GM19395 (cell line): ENCODE data around the gene STK32C.

ENCODE experiments used
- ATAC-seq: cut with Tn5 transposase; IDR thresholded peaks from one replicate; pipeline ENCODE4 v1.9.1; 2021; ENCODE audit warnings: mild to moderate bottlenecking, moderate library complexity; ENCODE audit not compliant: unreplicated experiment

The STK32C gene

DNA sequence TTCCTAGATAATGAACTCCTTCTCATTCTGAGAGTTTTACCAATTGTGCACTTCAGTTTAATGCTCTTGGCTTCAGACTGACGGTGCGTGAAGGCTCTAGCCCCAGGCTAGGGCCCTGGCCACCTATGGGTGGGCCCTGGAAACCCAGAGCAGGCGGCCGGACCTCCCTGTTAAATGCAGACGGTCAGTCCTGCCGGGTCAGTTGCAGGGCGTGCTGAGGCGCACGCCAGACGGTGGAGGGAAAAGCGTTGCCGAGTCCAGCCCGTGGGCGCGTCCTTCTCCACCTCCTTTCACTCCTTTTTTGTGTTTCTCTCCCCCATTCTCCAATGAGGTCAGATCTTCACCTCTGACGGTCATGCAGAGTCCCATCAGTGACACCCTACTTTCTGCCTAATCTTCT lies 118.7 kb downstream of the STK32C start:
- ATAC-seq: no peak

DNA sequence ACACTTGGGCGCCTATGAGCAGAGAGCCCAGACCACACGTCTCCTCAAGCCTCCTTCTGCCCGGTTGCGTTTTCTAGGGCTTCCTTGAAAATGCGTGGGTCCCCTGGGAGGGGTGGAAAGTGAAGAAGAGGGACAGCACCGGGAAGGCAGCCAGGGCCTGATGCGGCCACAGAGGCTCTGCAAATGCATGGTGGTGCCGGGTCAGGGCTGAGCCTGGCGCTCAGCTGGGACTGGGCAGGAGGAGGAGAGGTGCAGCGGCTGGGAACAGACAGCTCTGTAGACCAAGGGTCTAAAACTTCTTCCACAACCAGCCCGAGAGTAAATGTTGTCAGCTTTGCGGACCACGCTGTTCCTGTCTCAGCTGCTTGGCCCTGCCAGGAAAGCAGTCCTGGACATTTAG lies 119.4 kb downstream of the STK32C start:
- ATAC-seq: no peak

DNA sequence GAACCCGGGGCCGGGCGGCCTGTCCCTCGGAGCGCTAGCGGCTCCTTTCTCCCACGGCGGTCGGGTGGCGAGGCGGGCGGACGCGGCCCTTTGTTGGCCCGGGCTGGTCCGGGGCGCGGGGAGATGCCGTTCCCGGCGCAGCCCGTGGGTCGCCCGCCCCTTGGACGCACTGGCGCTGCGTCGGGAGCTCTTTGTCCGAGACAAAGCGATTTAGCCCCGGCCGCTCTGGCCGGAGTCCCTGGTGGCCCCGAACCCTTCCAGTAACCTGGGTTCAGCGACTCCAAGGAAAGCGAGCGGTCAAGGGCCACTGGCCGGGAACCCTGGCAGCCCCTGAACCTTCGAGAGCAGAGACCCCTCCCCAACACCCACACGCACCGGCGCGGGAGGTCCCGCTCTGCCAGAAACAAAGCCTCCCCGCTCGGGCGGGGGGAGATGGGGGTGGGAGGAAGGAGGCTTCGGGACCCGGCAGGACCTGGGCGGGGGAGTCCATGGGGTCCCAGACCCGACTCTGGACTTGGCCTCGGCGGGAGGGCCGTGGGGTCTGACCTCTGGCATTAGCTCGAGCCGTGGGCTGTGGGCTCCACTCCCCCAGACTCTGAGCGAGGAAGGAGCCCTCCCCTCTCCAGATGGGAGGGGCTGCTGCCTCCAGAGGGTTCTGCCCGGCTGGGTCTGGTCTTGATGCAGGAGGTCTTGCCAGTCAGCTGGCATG lies 120.2 kb downstream of the STK32C start:
- ATAC-seq: no peak

- no peak for ATAC-seq
These were observed 121.0 kb downstream of the STK32C start, which contains the start of gene DPYSL4 for GRCh38 chr10:132186488-132187429. DPYSL4 (plus strand) TSS chr10:132186948; CDS start chr10:132187064, 116 bp downstream.

GRCh38 chr10:132185601-132186487 lies 121.9 kb downstream of the STK32C start:
- ATAC-seq: no peak

DNA sequence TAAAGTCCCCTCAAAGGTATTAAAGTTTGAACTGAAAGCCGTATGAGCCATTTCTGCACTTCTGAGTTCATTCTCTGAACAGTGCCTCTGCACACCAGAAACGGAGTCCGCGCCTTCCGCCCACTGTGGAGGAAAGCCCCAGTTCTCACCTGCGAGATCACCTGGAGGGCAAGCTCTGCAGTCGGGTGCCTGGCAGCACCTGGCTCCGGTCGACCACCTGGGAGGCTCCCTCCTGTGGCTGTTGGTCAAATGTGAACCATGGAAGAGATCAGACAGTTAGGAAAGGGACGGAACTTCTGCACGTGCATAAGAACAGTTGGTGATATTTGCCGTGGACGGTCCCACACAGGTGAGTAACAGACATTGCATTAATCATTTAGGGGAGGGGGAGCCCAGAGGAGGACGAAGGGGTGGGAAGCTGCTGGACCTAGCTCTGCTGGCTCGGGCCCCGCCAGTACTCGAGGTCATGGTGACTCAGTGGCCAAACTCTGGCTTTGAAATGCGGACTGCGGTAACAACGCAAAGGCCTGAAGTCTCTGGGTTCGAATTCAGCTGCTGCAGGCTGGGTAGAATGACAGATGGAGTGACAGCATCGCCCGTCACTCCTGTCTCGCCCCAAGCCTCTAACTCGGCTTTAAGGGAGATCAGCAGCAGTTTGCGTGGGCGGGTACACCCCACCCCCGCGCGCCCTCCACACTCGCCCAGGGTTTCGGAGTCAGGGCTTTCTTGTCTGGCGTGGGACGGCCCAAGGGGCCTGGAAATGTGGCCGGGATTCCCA lies 122.7 kb downstream of the STK32C start:
- no peak for ATAC-seq

DNA sequence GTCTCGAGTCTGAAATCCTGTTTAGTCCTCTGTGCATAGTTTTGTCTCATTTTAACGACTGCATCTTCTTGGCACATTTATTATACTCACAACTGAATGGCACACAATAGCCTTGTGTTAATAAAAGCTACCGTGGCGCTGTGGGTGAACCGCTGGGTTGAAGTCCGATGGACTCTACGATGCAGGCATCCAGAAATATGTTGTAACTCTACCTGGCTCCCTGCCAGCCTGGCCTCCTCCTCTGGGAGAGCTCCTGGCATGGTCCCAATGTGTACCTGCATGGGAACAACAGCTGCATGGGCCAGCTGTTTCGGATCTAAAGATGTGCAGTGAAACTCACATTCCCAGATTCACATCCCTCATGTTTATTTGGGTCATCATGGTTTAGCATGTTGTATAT lies 124.7 kb downstream of the STK32C start:
- no peak for ATAC-seq

GRCh38 chr10:132182591-132182990 lies 125.2 kb downstream of the STK32C start:
- no peak for ATAC-seq

GRCh38 chr10:132181691-132182425 lies 125.9 kb downstream of the STK32C start:
- no peak for ATAC-seq

- ATAC-seq: no peak
These were observed 127.0 kb downstream of the STK32C start for GRCh38 chr10:132180736-132181135.

GRCh38 chr10:132179551-132180392 lies 128.0 kb downstream of the STK32C start:
- ATAC-seq: no peak

- ATAC-seq: no peak
These were observed 128.8 kb downstream of the STK32C start for GRCh38 chr10:132178672-132179545.

- no peak for ATAC-seq
These were observed 129.7 kb downstream of the STK32C start for GRCh38 chr10:132178046-132178445.

DNA sequence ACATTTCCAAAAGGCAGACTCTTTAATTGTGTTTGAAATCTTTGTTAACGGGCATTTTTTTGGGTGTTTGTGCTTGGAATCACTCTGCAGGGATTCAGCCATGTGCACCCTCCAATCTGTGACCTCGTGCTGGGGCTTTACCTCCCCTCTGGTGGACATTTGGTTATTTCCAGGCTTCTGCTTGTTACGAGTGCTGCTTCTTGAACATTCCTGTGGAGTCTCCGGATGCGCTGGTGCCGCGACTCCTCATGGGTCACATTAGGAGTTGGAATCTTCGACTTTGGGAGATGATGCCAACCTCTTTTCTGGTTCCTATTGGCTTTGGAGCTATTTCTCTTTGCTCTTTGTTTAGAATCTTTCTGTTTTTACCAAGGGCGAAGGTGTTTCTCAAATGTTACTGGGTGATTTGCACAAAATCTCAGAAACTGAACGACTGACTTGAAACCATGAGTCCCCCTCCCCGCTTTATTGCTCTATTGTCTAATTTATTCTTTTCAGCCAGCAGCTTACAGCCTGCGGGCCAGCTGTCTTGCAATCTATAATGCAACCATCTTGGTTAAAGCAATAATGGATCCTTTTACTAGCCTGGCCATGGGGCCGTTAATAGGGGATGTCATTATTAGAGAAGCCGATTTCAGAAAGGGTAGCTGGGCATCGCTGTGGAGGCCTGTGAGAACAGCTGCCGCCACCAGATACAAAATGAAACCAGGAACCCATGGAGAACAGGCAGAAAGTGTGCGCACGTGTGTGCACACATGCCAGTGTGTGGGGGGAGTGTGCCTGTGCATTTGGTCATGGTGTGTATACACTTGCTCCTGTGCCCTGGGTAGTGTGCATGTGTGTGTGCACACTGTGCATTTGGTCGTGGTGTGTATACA lies 130.9 kb downstream of the STK32C start:
- no peak for ATAC-seq

GRCh38 chr10:132175907-132176581 lies 131.7 kb downstream of the STK32C start:
- ATAC-seq: no peak

- ATAC-seq: no peak
These were observed 132.3 kb downstream of the STK32C start for GRCh38 chr10:132175408-132175807.
